K562 (cell line): ENCODE results near the gene CPSF4L. TPM values are rescaled to one million over a fixed set of nuclear protein-coding genes. Genes with fewer than 3 reads are reported as not detected.
A peak's percentile ranks its signal among the peaks of the same experiment; 100 is the strongest.

Source experiments
- ARID1B ChIP-seq: fragments of 450-650 bp; IDR thresholded peaks from 2 replicates; pipeline ENCODE4 v1.6.1; 2016; ENCODE audit warnings: antibody characterized with exemption, mild to moderate bottlenecking, inconsistent platforms
- BHLHE40 ChIP-seq: IDR thresholded peaks from 2 replicates; pipeline ENCODE4 v1.6.1; 2011; ENCODE audit warnings: low read length, improper control_type of control experiment
- CBFA2T2 ChIP-seq: fragments of 450-650 bp; conservative IDR thresholded peaks from 2 replicates; pipeline ENCODE4 v1.6.1; 2017; ENCODE audit warnings: mild to moderate bottlenecking
- DMBX1 ChIP-seq: fragments of 250-450 bp; sonication (Bioruptor Pico); IDR thresholded peaks from 2 replicates; pipeline ENCODE4 v1.8.0; 2022; ENCODE audit warnings: inconsistent platforms, mild to moderate bottlenecking, moderate library complexity, borderline replicate concordance
- DPF2 ChIP-seq: fragments of 450-650 bp; IDR thresholded peaks from 2 replicates; pipeline ENCODE4 v1.6.1; 2016
- KDM1A ChIP-seq, 2 experiments: fragments of 450-650 bp; IDR thresholded peaks; 2 replicates each; pipeline ENCODE4 v1.6.1; 2016; ENCODE audit warnings: mild to moderate bottlenecking in 2 of 2
- LEF1 ChIP-seq: fragments of 450-650 bp; IDR thresholded peaks from 2 replicates; pipeline ENCODE4 v1.6.1; 2016; ENCODE audit warnings: mild to moderate bottlenecking
- MCM5 ChIP-seq: fragments of 450-650 bp; IDR thresholded peaks from 2 replicates; pipeline ENCODE4 v1.6.1; 2016; ENCODE audit warnings: low read depth
- MNT ChIP-seq, 2 experiments: fragments of 450-650 bp; conservative IDR thresholded peaks; 2 replicates each; pipeline ENCODE4 v1.6.1; 2017; ENCODE audit warnings: mild to moderate bottlenecking in 2 of 2, moderate library complexity in 2 of 2
- MTA1 ChIP-seq: fragments of 450-650 bp; IDR thresholded peaks from 2 replicates; pipeline ENCODE4 v1.6.1; 2017; ENCODE audit warnings: borderline replicate concordance
- NUFIP1 ChIP-seq: fragments of 450-650 bp; IDR thresholded peaks from 2 replicates; pipeline ENCODE4 v1.6.1; 2018; ENCODE audit not compliant: partially characterized antibody
- PKNOX1 ChIP-seq: fragments of 450-650 bp; IDR thresholded peaks from 2 replicates; pipeline ENCODE4 v1.6.1; 2016
- RHOXF2B ChIP-seq: fragments of 250-450 bp; sonication (Bioruptor Pico); conservative IDR thresholded peaks from 2 replicates; pipeline ENCODE4 v1.5.1; 2021
- SMAD1 ChIP-seq: fragments of 150-350 bp; IDR thresholded peaks from 2 replicates; pipeline ENCODE4 v1.6.1; 2014; ENCODE audit warnings: low read length, low read depth; ENCODE audit not compliant: partially characterized antibody
- TAF1 ChIP-seq: IDR thresholded peaks from 2 replicates; pipeline ENCODE4 v1.6.1; 2011; ENCODE audit warnings: mild to moderate bottlenecking, low read length, moderate library complexity; ENCODE audit not compliant: insufficient read depth, control insufficient read depth, severe bottlenecking; ENCODE audit errors: extremely low read depth
- TARDBP ChIP-seq: fragments of 450-650 bp; IDR thresholded peaks from 2 replicates; pipeline ENCODE4 v1.6.1; 2016
- USF2 ChIP-seq: sonication (generic); formaldehyde crosslinking; IDR thresholded peaks from 2 replicates; pipeline ENCODE4 v1.5.0; 2020; ENCODE audit warnings: missing genetic modification reagents
- XRCC4 ChIP-seq: IDR thresholded peaks from one replicate; pipeline ENCODE4 v1.6.1; 2011; ENCODE audit not compliant: insufficient read depth, insufficient read length; ENCODE audit errors: extremely low read depth
- ZNF197 ChIP-seq: fragments of 200-800 bp; sonication (Bioruptor generic); IDR thresholded peaks from 2 replicates; pipeline ENCODE4 v1.6.1; 2016; ENCODE audit warnings: low read depth, missing genetic modification characterization, missing compliant biosample characterization
- ZNF316 ChIP-seq: fragments of 450-650 bp; IDR thresholded peaks from 2 replicates; pipeline ENCODE4 v1.6.1; 2016
- ZNF512 ChIP-seq: IDR thresholded peaks from 2 replicates; pipeline ENCODE4 v1.6.1; 2016; ENCODE audit warnings: missing genetic modification characterization, missing compliant biosample characterization
- ZNF707 ChIP-seq: fragments of 250-450 bp; sonication (Bioruptor Pico); conservative IDR thresholded peaks from 2 replicates; pipeline ENCODE4 v1.8.0; 2022; ENCODE audit warnings: inconsistent platforms, mild to moderate bottlenecking, moderate library complexity
- polyA plus RNA-seq, 8 experiments: library from polyadenylated mRNA; depleted of rRNA in 4 of 8; stranded (reverse) in 5 of 8; unstranded in 3 of 8; fragments of >200 nt; fragmentation: Nextera tagmentation in 2 of 8; fragmentation: Illumina TruSeq in 1 of 8; extraction: Ambion mirVana in 2 of 8; extraction: Trizol in 1 of 8; gene quantifications; 2 replicates each; pipeline versions ENCODE4 v1.2.1 to v1.2.3, GENCODE V29; 2011 to 2014; ENCODE audit warnings: inconsistent platforms in 1 of 8, missing spikeins in 1 of 8
- total RNA-seq, 7 experiments: library from RNA; depleted of rRNA in 6 of 7; stranded (reverse); fragments of >200 nt in 6 of 7; fragmentation: Illumina TruSeq in 2 of 7; extraction: Trizol in 2 of 7; gene quantifications; 2 replicates each; pipeline versions ENCODE4 v1.2.1 to v1.2.3, GENCODE V29; 2011 to 2021; ENCODE audit warnings: low replicate concordance in 1 of 7
- TF ChIP-seq, protein P1 (sequence below): fragments of 250-450 bp; sonication (Bioruptor Pico); IDR thresholded peaks from 2 replicates; pipeline ENCODE4 v1.8.0; 2022; ENCODE audit warnings: moderate library complexity, mild to moderate bottlenecking, inconsistent platforms
- TF ChIP-seq, protein P2 (sequence below): fragments of 450-650 bp; IDR thresholded peaks from one replicate; pipeline ENCODE4 v1.6.1; 2018; ENCODE audit warnings: mild to moderate bottlenecking, moderate library complexity; ENCODE audit not compliant: partially characterized antibody

Gene CPSF4L
- total and polyA plus RNA-seq, 9 of the 15 experiments (the other 6 are each of a cell fraction or from before 2014, with no cell fraction given) = not detected

DNA sequence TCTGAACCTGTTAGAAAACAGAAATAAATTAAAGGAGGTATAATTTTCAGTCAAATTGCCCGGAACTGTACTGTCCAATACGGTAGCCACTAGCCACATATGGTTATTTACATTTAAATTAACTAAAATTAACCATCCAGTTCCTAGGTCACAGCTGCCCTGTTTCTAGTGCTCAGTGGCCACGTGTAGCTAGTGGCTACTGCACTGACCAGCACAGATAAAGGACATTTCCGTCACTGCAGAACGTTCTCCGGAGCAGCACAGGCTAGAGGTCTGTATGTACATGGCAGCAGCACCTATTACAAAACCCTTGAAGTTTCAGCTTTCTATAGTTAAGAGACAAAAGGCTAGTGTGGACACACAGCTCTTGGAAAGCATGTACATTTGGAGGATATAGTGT is 33.7 kb downstream of the CPSF4L start (continued):
- TF ChIP-seq SMAD1 (no peak), MTA1 (no peak), BHLHE40 (peak; percentile 57), ZNF316 (no peak), DMBX1 (CRISPR knock-in tag) (peak; percentile 56; the same call in 1 of the 2 replicates), TAF1 (no peak), LEF1 (no peak), ZNF512 (no peak), ZNF197 (no peak), ARID1B (no peak), CBFA2T2 (peak; percentile 50), MCM5 (no peak), NUFIP1 (no peak), TARDBP (no peak), MNT (conservative IDR thresholded peaks at IDR 0.05) (peak; percentile 93 to 96), XRCC4 (no peak), KDM1A (IDR thresholded peaks at IDR 0.05) (no peak), USF2 (CRISPR knock-in tag) (peak; percentile 59), ZNF707 (CRISPR knock-in tag) (no peak), DPF2 (no peak), PKNOX1 (no peak), RHOXF2B (CRISPR knock-in tag) (no peak)
- TF ChIP-seq, protein P1, sequence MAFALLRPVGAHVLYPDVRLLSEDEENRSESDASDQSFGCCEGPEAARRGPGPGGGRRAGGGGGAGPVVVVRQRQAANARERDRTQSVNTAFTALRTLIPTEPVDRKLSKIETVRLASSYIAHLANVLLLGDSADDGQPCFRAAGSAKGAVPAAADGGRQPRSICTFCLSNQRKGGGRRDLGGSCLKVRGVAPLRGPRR (CRISPR knock-in tag) = 0 out of 2 replicates have a peak, but pooled peaks have one; percentile 6
- TF ChIP-seq, protein P2, sequence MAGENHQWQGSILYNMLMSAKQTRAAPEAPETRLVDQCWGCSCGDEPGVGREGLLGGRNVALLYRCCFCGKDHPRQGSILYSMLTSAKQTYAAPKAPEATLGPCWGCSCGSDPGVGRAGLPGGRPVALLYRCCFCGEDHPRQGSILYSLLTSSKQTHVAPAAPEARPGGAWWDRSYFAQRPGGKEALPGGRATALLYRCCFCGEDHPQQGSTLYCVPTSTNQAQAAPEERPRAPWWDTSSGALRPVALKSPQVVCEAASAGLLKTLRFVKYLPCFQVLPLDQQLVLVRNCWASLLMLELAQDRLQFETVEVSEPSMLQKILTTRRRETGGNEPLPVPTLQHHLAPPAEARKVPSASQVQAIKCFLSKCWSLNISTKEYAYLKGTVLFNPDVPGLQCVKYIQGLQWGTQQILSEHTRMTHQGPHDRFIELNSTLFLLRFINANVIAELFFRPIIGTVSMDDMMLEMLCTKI = no peak
